GM19397 (cell line): ENCODE data around the gene MRPS31.
A peak's percentile ranks its signal among the peaks of the same experiment; 100 is the strongest.
"Not testable (repeated sequence)": the region's sequence is repeated elsewhere in the genome, so short reads cannot be mapped to it uniquely, and the experiment has no call there.

ENCODE experiments used
- ATAC-seq: cut with Tn5 transposase; IDR thresholded peaks from one replicate; pipeline ENCODE4 v1.9.1; 2021; ENCODE audit warnings: mild to moderate bottlenecking, moderate library complexity; ENCODE audit not compliant: unreplicated experiment

Gene MRPS31

GRCh38 chr13:40790154-40790616 lies 19.2 kb upstream of the MRPS31 start:
- no peak for ATAC-seq

DNA sequence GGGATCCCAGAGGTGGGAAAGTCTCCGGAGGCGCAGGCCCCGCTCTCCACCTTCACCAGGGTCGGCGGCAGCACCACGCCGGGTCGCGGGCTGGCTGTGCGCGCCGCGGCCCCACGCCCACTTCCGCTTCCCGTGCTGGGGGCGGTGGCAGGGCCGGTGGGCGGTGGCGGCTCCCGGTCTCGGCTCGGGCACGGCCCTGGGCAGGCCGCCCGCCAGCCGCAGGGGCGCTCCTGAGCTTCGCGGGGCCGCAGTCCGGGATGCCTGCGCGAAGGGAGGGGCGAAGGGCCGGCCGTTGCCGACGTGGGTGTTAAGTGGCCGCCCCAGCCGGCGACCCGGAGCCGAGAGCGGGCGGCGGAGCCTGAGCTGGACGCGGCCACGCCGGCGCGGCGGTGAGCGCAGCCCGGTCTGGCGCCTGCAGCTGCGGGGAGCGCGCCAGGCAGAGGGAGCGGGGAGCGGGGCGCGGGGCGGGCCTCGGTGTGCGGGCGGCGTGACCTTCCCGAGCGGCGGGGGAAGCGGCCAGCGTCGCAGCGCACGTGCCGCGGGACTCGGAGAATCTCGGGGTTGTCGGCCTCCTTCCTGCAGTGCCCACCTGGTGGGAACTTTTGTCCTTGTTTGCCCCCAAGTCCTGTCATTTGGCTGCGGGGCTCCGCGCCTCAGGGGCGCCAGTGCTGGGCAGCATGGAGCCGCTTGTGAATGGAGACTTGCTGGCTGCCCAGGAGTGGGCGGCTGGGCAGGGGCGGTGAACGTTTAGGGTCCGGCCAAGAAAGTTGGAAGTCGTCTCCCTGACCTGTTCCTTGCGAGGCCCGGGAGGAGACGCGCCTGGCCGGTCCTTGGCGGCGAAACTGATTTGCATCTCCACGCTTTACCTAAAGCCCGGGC lies 18.5 kb upstream of the MRPS31 start, which contains the start of gene SLC25A15:
Gene SLC25A15 (plus strand): TSS at position 337 of the 879 bp plus-strand sequence. CDS start 3,616 bp downstream, outside the sequence.
- ATAC-seq, result peak; percentile 88

DNA sequence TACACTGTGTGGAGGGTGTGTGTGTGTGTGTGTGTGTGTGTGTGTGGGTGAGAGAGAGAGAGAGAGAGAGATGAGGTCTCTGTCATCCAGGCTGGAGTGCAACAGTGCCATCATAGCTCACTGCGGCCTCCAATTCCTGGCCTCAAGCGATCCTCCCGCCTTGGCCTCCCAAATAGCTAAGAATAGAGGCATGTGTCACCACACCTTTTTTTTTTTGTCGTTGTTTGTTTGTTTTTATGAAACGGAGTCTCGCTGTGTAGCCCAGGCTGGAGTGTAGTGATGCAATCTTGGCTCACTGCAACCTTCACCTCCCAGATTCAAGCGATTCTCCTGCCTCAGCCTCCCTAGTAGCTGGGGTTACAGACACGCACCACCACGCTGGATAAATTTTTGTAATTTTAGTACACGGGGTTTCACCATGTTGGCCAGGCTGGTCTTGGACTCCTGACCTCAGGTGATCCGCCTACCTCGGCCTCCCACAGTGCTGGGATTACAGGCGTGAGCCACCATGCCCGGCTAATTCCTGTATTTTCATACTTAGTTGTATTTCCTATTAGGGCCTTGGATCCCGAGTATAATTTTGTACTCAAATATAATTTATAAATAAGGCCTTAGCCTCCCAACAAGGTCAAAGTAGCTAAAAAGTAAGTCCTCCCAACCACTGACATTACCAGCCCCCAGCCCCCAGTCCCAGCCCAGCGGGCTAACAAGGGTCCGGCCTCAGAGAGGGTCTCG lies 17.7 kb upstream of the MRPS31 start:
- not testable (repeated sequence) for ATAC-seq

GRCh38 chr13:40787062-40787461 lies 16.1 kb upstream of the MRPS31 start:
- ATAC-seq, result no peak

GRCh38 chr13:40786568-40786996 lies 15.6 kb upstream of the MRPS31 start:
- ATAC-seq, result no peak

DNA sequence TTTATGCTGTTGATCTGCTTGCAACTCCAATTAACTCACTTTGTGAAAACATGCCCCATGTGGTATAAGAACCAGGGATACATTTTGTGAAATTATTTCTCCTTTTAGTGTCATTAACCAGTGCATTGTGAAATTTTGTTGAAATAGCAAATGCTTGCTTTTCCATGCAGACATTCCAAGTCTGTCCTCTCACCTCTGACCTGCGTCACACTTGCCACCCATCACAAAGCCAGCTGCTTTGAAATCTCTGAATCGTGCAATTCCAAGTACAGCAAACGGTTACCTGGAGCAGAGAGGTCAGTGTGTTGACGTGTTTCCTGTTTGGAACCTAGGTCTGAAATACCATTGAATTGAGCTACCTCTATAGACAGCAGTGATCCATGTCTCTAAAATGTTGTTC lies 13.6 kb upstream of the MRPS31 start:
- ATAC-seq, result no peak

DNA sequence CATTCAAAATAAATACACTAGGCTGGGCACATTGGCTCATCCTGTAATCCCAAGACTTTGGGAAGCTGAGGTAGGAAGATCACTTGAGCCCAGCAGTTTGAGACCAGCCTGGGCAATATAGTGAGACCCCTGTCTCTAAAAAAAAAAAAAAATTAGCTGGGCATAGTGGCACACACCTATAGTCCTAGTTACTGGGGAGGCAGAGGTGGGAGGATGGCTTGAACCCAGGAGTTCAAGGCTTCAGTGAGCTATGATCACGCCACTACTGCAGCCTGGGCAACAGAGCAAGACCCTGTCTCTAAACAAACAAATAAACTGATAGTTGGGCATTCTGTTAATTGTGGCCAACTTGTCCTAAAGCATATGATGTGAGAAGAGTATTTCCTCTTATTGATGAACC lies 12.0 kb upstream of the MRPS31 start:
- not testable (repeated sequence) for ATAC-seq

DNA sequence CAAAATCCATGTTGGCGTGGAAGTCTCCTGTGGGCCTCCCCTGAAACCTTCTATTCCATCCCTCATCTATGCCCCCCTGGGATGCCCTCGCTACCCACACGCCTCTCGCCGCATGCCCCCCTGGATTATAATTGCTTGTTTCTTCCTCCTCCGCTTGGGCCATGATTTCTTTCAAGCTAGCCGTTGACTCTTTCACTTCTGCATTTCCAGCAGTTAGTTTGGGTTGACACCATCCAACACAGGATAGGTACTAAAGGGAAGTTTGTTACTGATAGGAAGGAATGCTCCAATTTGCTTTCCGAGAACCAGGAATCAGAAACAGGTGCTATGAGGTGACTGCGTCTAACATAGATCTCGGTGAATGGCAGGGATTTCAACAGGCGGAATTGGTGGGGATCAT lies 10.7 kb upstream of the MRPS31 start:
- no peak for ATAC-seq

- ATAC-seq, result no peak
Measured at GRCh38 chr13:40780822-40781401, 9.9 kb upstream of the MRPS31 start.

GRCh38 chr13:40779796-40780285 lies 8.9 kb upstream of the MRPS31 start:
- no peak for ATAC-seq

DNA sequence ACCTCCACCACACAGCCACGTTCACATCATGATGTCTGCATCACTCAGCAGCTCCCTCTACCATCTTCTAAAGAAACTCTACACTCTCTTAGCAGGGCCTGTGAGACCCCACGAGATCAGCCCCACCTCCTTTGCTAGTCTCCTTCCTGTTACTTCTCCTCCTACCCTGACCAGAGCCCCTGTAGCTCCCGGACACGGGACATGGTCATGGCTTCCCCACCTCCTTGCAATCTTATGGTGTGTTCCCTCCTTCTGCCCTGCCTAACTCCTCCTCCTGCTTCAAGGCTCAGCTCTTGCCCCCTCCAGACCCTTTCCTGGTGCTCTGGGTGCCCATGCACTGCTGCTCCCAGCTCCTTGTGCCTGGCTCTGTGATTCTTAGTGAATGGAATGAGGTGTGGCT lies 8.1 kb upstream of the MRPS31 start:
- no peak for ATAC-seq

- ATAC-seq, result no peak
Measured at GRCh38 chr13:40777809-40778175, 6.8 kb upstream of the MRPS31 start.

DNA sequence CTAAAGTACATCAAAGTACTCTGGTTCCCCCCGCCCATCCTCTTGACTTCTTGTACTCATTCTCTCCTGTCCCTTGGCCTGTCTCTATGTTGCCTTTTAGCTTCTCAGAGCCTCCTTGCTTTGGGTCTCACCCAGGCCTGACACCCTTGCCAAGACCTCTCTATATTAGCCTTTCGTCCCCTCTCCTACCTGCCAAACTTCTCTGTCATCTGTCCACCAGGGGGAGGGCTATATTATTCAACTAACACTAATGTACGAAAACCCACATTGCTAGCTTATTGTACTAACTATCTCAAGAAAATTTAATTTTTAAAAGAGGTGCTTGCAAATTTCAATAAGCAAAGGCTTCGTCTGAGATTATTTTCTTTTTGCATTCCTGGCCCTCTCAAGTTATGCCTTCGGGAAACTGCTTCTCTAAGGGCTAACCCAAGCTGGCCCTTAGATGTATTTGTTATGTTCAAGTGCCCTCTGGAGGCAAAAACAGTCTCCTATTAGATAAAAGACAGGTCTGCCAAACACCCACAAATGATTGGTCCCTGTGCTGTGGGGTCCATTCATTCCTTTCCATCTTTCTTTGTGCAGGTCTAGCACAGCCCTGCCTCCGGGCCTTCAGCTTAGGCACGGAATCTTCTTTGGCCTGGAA lies 6.3 kb upstream of the MRPS31 start:
- ATAC-seq, result peak; percentile 78

DNA sequence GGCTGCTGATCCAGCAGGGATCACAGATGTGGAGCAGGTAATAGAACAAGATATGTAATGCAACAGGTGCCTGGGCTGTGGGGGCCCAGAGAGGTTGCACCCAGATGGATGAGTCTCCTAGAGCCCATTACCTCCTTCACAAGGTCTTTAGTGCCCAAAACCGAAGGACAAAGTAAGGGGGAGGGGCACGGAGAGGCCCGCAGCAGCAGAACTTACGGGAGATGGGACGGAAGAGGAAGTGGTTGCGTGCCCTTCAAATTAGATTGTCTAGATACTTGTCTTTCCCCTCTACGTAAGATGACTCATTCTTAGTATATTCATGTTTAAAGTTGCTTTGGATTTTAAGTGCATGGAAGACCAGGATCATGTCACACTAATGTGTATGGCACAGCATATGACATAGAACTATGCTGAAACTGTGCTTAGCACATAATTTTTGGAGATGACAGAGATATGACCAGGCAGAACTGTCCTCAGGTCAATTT lies 5.7 kb upstream of the MRPS31 start:
- ATAC-seq, result peak; percentile 58

- ATAC-seq, result no peak
Measured at GRCh38 chr13:40776232-40776631, 5.2 kb upstream of the MRPS31 start.

- no peak for ATAC-seq
Measured at GRCh38 chr13:40774672-40775071, 3.7 kb upstream of the MRPS31 start.

DNA sequence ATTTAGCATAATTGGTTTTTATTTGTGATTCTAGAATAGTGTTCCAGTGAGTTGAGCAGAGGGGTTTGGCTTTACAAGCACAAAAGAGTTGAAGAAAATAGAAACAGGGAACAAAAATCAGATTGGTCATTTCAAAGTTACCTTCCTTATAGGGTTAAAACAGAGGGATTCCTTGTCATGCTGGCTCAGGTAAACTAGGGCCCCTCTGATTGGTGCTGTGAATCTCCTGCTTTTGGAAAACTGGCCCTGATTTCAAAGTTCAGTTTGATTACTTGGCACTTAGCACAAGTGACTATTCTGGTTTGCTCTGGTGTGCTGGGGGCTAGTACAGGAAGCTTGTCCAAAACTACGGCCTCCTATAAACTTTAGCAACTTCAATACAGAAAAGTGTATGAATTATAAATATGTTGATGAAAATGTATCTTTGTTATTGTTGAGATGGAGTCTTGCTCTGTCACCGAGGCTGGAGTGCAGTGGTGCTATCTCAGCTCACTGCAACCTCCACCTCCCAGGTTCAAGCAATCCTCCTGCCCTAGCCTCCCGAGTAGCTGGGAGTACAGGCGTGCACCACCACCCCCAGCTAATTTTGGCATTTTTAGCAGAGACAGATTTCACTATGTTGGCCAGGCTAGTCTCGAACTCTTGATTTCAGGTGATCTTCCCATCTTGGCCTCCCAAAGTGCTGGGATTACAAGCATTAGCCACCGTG lies 1.9 kb upstream of the MRPS31 start:
- ATAC-seq, result no peak

DNA sequence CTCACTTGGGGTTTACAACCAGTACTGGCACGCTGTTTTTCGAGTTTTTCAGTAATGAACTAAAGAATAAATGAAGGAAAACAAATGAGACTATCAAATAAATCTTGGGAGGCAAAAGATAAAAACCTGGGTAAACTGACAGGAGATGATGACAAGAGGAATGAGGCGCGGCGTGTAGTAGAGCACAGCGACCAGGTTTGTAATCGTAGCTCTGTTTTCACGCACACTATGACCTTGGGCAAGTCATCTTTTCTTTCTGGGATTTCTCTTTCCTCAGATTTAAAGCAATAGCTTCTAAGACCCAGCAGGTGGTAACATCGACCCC lies 419 bp downstream of the MRPS31 start:
- no peak for ATAC-seq

DNA sequence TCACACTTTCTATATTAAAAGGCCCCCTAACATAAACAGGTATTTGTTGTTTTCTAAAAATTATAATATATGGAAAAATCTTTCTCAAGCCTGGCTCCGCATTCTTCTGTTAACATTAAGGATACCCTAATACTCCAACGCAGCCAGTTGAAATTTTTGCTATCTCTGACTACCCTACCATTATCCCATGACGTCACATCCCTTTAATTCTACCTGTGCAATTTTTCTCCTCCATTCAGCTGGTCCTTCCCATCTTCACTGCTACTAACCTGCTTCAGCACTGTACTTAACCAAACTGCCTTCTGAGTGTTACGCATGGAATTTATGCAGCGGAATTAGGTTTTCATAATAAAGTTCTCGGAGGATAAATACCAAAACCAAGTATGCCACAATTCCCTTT lies 1.0 kb downstream of the MRPS31 start:
- no peak for ATAC-seq

DNA sequence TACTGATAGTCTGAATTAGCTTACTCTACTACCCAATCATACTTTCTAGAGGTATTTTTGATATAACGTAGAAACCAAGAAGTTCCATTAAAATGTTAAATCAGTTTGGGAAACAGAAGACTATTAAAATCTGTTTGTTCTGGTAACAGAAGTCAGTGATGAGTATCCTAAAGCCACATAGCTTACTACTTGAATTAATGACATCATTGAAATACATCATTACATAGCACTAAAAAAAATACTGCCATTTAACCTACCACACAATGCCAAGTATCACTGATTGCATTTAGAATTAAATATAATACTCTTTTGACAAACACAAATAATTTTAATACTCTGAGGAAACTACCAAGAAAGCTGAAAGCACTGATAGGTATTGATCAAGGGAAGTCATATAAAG lies 5.4 kb downstream of the MRPS31 start:
- ATAC-seq, result no peak
